ENCODE data around the gene ZNF619. TPM values are rescaled to one million over a fixed set of nuclear protein-coding genes. Genes with fewer than 3 reads are reported as not detected.
"Not testable (repeated sequence)": the region's sequence is repeated elsewhere in the genome, so short reads cannot be mapped to it uniquely, and the experiment has no call there.

ZNF619 gene
- total and polyA plus RNA-seq, 2 donors = 2.8 to 7.6 TPM

- Histone ChIP-seq H3K36me3 (ENCODE audit: insufficient read depth) (no peaks in the 10 kb centered on the region), H3K4me3 (ENCODE audit: low read depth, low read length) (peak within 1 kb of the TSS; percentile 93), H3K27ac (ENCODE audit: low read depth) (peak within 1 kb of the TSS; percentile 91), H3K4me1 (ENCODE audit: insufficient read depth) (no peaks in the 10 kb centered on the region)
- DNase-seq (ENCODE audit: extremely low spot score) = peak; percentile 94
- WGBS = under 1% methylated on average over 79 of the region's 79 CpGs
Observed at GRCh38 chr3:40456940-40457823, 19.7 kb upstream of the ZNF619 start, which contains the start of gene RPL14. Gene RPL14 (plus strand): TSS chr3:40457339. CDS start chr3:40457472, 133 bp downstream.

- Histone ChIP-seq H3K27ac (ENCODE audit: low read depth) (no peak overlapping the region), H3K36me3 (ENCODE audit: insufficient read depth) (no peaks in the 10 kb centered on the region)
Observed at GRCh38 chr3:40458473-40458872, 18.4 kb upstream of the ZNF619 start.

GRCh38 chr3:40460481-40460880, 16.4 kb upstream of the ZNF619 start:
- H3K36me3 ChIP-seq (ENCODE audit: insufficient read depth); DNase-seq (ENCODE audit: extremely low spot score); H3K4me3 ChIP-seq (ENCODE audit: low read depth, low read length); H3K27ac ChIP-seq (ENCODE audit: low read depth); H3K4me1 ChIP-seq (ENCODE audit: insufficient read depth): not testable (repeated sequence)
- WGBS = 89% methylated on average over 6 of the region's 6 CpGs

More at GRCh38 chr3:40458473-40458872, 18.4 kb upstream of the ZNF619 start:
- Histone ChIP-seq H3K4me1 (ENCODE audit: insufficient read depth) (no peaks in the 10 kb centered on the region), H3K4me3 (ENCODE audit: low read depth, low read length) (peak overlapping the region; percentile 93)
- no peak for DNase-seq (ENCODE audit: extremely low spot score)
- WGBS = 82% methylated on average over 4 of the region's 4 CpGs

- Histone ChIP-seq H3K4me1 (ENCODE audit: insufficient read depth) (no peaks in the 10 kb centered on the region), H3K27ac (ENCODE audit: low read depth) (no peak overlapping the region), H3K36me3 (ENCODE audit: insufficient read depth) (no peaks in the 10 kb centered on the region), H3K4me3 (ENCODE audit: low read depth, low read length) (no peak overlapping the region)
- 79% methylated on average over 3 of the region's 3 CpGs for WGBS
- DNase-seq (ENCODE audit: extremely low spot score) = no peak
Observed at GRCh38 chr3:40461161-40461560, 15.8 kb upstream of the ZNF619 start.

- H3K36me3 ChIP-seq (ENCODE audit: insufficient read depth); DNase-seq (ENCODE audit: extremely low spot score): not testable (repeated sequence)
- 94% methylated on average over 7 of the region's 7 CpGs for WGBS
Observed at GRCh38 chr3:40462838-40463237, 14.1 kb upstream of the ZNF619 start.

GRCh38 chr3:40463579-40463978, 13.3 kb upstream of the ZNF619 start:
- no peaks in the 10 kb centered on the region for H3K4me1 ChIP-seq (ENCODE audit: insufficient read depth)
- WGBS = 94% methylated on average over 2 of the region's 2 CpGs
- DNase-seq (ENCODE audit: extremely low spot score) = no peak
- H3K4me3 ChIP-seq (ENCODE audit: low read depth, low read length) = no peak overlapping the region
- H3K27ac ChIP-seq (ENCODE audit: low read depth) = no peak overlapping the region
- no peaks in the 10 kb centered on the region for H3K36me3 ChIP-seq (ENCODE audit: insufficient read depth)

More at GRCh38 chr3:40462838-40463237, 14.1 kb upstream of the ZNF619 start:
- not testable (repeated sequence) for H3K4me1 ChIP-seq (ENCODE audit: insufficient read depth); H3K4me3 ChIP-seq (ENCODE audit: low read depth, low read length); H3K27ac ChIP-seq (ENCODE audit: low read depth)

GRCh38 chr3:40464339-40465110, 12.4 kb upstream of the ZNF619 start:
- H3K4me3 ChIP-seq (ENCODE audit: low read depth, low read length) = no peak overlapping the region
- no peaks in the 10 kb centered on the region for H3K4me1 ChIP-seq (ENCODE audit: insufficient read depth)
- DNase-seq (ENCODE audit: extremely low spot score) = no peak
- no peak overlapping the region for H3K27ac ChIP-seq (ENCODE audit: low read depth)
- H3K36me3 ChIP-seq (ENCODE audit: insufficient read depth) = no peaks in the 10 kb centered on the region
- WGBS = 67% methylated on average over 9 of the region's 9 CpGs

GRCh38 chr3:40465111-40465407, 11.9 kb upstream of the ZNF619 start:
- no peak overlapping the region for H3K27ac ChIP-seq (ENCODE audit: low read depth)
- no peaks in the 10 kb centered on the region for H3K36me3 ChIP-seq (ENCODE audit: insufficient read depth)
- 74% methylated on average over 4 of the region's 4 CpGs for WGBS
- H3K4me1 ChIP-seq (ENCODE audit: insufficient read depth) = no peaks in the 10 kb centered on the region
- H3K4me3 ChIP-seq (ENCODE audit: low read depth, low read length) = no peak overlapping the region
- no peak for DNase-seq (ENCODE audit: extremely low spot score)

GRCh38 chr3:40465456-40465855, 11.5 kb upstream of the ZNF619 start:
- H3K27ac ChIP-seq (ENCODE audit: low read depth) = no peak overlapping the region
- 79% methylated on average over 2 of the region's 2 CpGs for WGBS
- H3K4me1 ChIP-seq (ENCODE audit: insufficient read depth) = no peaks in the 10 kb centered on the region
- H3K4me3 ChIP-seq (ENCODE audit: low read depth, low read length) = no peak overlapping the region
- no peak for DNase-seq (ENCODE audit: extremely low spot score)
- no peaks in the 10 kb centered on the region for H3K36me3 ChIP-seq (ENCODE audit: insufficient read depth)

- no peak for DNase-seq (ENCODE audit: extremely low spot score)
- Histone ChIP-seq H3K36me3 (ENCODE audit: insufficient read depth) (no peaks in the 10 kb centered on the region), H3K4me3 (ENCODE audit: low read depth, low read length) (no peak overlapping the region), H3K27ac (ENCODE audit: low read depth) (no peak overlapping the region), H3K4me1 (ENCODE audit: insufficient read depth) (no peaks in the 10 kb centered on the region)
- 77% methylated on average over 4 of the region's 4 CpGs for WGBS
Observed at GRCh38 chr3:40468018-40468417, 8.9 kb upstream of the ZNF619 start.

- DNase-seq (ENCODE audit: extremely low spot score) = no peak
- WGBS = 63% methylated on average over 4 of the region's 4 CpGs
- no peaks in the 10 kb centered on the region for H3K36me3 ChIP-seq (ENCODE audit: insufficient read depth)
- no peak overlapping the region for H3K27ac ChIP-seq (ENCODE audit: low read depth)
- H3K4me1 ChIP-seq (ENCODE audit: insufficient read depth) = no peaks in the 10 kb centered on the region
- H3K4me3 ChIP-seq (ENCODE audit: low read depth, low read length) = no peak overlapping the region
Observed at GRCh38 chr3:40470701-40471100, 6.2 kb upstream of the ZNF619 start.

- WGBS = 55% methylated on average over 4 of the region's 4 CpGs
- no peak for DNase-seq (ENCODE audit: extremely low spot score)
- Histone ChIP-seq H3K4me3 (ENCODE audit: low read depth, low read length) (peak overlapping the region; percentile 92), H3K27ac (ENCODE audit: low read depth) (no peak overlapping the region), H3K36me3 (ENCODE audit: insufficient read depth) (peaks cover 7% of the 10 kb centered on the region), H3K4me1 (ENCODE audit: insufficient read depth) (no peaks in the 10 kb centered on the region)
Observed at GRCh38 chr3:40477666-40478065, 744 bp downstream of the ZNF619 start.

GRCh38 chr3:40487172-40487571, 10.2 kb downstream of the ZNF619 start:
- no peak overlapping the region for H3K27ac ChIP-seq (ENCODE audit: low read depth)
- H3K36me3 ChIP-seq (ENCODE audit: insufficient read depth) = peaks cover 6% of the 10 kb centered on the region
- no peak overlapping the region for H3K4me3 ChIP-seq (ENCODE audit: low read depth, low read length)
- 97% methylated on average over 3 of the region's 3 CpGs for WGBS
- H3K4me1 ChIP-seq (ENCODE audit: insufficient read depth) = no peaks in the 10 kb centered on the region
- DNase-seq (ENCODE audit: extremely low spot score) = no peak

GRCh38 chr3:40490916-40491315, 14.0 kb downstream of the ZNF619 start:
- Histone ChIP-seq H3K27ac (ENCODE audit: low read depth) (no peak overlapping the region), H3K4me1 (ENCODE audit: insufficient read depth) (no peaks in the 10 kb centered on the region), H3K4me3 (ENCODE audit: low read depth, low read length) (no peak overlapping the region), H3K36me3 (ENCODE audit: insufficient read depth) (peaks cover 5% of the 10 kb centered on the region)
- WGBS = 84% methylated on average over 5 of the region's 5 CpGs
- DNase-seq (ENCODE audit: extremely low spot score) = no peak
